Right ventricle myocardium inferior (tissue), 1 donor: ENCODE data around the gene LPIN1. TPM values are rescaled to one million over a fixed set of nuclear protein-coding genes. Genes with fewer than 3 reads are reported as not detected.
A peak's percentile ranks its signal among the peaks of the same experiment; 100 is the strongest.
"Not testable (repeated sequence)": the region's sequence is repeated elsewhere in the genome, so short reads cannot be mapped to it uniquely, and the experiment has no call there.

ENCODE experiments used
- ATAC-seq: fragments of 200-7000 bp; cut with Tn5 transposase; one replicate; pipeline ENCODE4 v1.9.1; 2020; ENCODE audit warnings: mild to moderate bottlenecking, moderate library complexity
- DNase-seq: peaks from one replicate; pipeline ENCODE4 v3.0.0; 2021; ENCODE audit errors: missing footprints
- intact Hi-C: fragments of 100-400 bp; cut with DNase I; formaldehyde crosslinking; loops from one replicate; pipeline ENCODE4 v1.11.0; 2022
- total RNA-seq: library from RNA; stranded (reverse); fragmentation: NEBNext Ultra II Directional; extraction: Animal tissue kit (Norgen Biotek cat#: 25700); gene quantifications from one replicate; pipeline ENCODE4 v1.2.1, GENCODE V29; 2021
- donor health status: DM: no; HTN: yes; CAD: no; lungs with severe emphysema.

LPIN1 gene
- total RNA-seq, 1 donor from 2014 or later: 64.6 TPM

DNA sequence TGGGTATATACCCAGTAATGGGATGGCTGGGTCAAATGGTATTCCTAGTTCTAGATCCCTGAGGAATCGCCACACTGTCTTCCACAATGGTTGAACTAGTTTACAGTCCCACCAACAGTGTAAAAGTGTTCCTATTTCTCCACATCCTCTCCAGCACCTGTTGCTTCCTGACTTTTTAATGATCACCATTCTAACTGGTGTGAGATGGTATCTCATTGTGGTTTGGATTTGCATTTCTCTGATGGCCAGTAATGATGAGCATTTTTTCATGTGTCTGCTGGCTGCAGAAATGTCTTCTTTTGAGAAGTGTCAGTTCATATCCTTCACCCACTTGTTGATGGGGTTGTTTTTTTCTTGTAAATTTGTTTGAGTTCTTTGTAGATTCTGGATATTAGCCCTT is 98.4 kb downstream of the LPIN1 start:
- ATAC-seq, DNase-seq, intact Hi-C loops: not testable (repeated sequence)

DNA sequence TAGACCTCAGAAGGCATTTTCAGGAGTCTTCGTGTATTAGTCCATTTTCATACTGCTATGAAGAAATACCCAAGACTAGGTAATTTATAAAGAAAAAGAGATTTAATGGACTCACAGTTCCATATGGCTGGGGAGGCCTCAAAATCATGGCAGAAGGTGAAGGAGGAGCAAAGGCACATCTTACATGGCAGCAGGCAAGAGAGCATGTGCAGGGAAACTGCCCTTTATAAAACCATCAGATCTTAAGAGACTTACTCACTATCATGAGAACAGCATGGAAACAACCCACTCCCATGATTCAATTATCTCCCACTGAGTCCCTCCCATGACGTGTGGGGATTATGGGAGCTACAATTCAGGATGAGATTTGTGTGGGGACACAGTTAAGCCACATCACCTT is 101.5 kb downstream of the LPIN1 start:
- ATAC-seq, intact Hi-C loops, DNase-seq: not testable (repeated sequence)

DNA sequence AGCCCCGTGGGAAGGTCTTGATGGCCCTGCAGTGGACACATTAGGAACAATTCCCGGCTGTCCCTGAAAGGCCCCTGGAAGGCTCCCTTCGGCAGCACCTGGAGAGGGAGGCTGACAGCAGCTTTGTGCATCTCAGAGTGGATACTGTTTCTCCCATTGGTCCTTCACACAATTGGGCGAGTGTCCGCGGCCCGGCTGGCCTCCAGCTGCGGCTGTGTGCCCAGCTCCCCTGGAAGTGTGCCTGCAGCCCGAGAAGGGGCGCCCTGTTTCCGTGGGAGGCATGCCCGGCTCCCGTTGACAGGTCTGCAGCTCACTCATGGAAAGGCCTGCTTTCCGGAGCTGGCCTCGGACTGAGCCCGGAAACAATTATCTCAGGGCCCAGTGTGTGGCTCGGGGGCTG is 103.7 kb downstream of the LPIN1 start:
- ATAC-seq: no peak
- intact Hi-C loops: no loop called here
- DNase-seq: no peak

DNA sequence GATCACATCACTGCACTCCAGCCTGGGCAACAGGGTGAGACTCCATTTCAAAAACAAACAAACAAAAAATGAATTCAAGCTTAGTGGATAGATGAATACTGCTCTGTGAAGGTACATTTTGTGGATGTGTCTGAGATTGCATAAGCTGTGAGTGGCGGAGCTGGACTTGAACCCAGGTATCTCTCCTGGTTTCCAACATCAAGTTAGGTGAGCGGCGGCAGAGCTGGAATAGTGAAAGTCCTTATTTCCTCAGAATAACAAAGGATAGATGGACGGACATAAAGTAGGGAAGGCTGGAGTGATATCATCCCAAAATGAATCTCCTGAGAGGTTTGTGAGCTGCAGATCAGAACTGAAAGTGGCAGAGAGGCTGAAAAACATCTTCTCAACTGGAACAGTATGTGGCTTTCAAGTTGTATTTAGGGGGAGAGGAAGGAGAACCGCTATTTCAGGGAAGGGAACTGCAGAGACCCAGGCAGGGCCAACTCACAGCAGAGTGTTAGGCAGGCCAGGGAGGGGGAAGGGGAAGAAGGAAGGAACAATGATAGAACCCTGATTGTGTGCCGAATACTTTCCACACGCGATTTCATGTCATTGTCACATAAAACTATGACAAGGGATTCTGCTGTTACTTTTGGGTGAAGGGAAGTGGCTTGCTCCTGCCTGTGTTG is 106.2 kb downstream of the LPIN1 start:
- ATAC-seq (peak; percentile 50), DNase-seq (no peak)
- intact Hi-C loops: no loop called here

GRCh38 chr2:11853197-11853588 is 106.8 kb downstream of the LPIN1 start:
- intact Hi-C loops: no loop called here
- no peak for ATAC-seq
- DNase-seq: no peak

- no peak for ATAC-seq
- no peak for DNase-seq
- intact Hi-C loops: no loop called here
Observed at GRCh38 chr2:11855064-11855760, 108.8 kb downstream of the LPIN1 start.

DNA sequence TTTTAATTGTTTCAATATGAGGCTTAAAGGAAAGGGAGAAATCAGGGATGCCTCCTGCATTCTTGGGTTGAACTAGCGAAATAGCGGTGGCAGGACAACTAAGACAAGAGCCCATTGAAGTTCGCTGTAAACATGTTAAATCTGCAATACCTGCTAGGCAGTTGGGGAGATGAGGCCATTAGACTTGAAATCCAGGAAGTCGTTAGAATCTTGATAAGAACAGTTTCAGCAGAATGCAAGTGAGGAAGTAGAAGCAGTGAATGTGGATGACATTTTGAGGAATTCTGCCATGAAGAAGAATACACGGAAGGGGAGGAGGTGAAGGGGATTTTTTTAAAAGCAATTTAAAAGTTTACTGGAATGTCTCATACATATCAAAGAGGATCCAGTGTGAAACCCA is 109.7 kb downstream of the LPIN1 start:
- DNase-seq: no peak

DNA sequence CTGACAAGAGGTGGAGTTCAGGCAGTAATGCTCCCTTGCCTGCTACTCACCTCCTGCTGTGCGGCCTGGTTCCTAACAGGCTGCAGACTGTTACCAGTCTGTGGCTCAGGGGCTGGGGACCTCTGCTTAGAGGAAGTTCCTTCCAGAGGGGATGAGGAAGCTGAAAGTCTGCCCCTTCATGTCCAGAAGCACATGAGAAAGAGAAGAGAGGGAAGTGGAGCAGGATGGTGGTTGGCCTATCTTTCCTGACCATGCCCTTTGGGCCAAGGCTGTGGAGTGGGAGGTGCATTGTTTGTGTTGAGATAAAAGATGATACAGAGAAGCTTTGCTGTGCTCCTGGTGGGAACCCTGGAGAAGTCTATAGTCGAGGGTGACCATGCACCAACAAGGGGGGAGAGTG is 112.5 kb downstream of the LPIN1 start:
- intact Hi-C loops: no loop called here
- ATAC-seq (no peak), DNase-seq (no peak)

More for the DNA sequence above, 109.7 kb downstream of the LPIN1 start:
- ATAC-seq: no peak
- intact Hi-C loops: no loop called here

GRCh38 chr2:11859975-11860374 is 113.5 kb downstream of the LPIN1 start:
- DNase-seq: not testable (repeated sequence)

DNA sequence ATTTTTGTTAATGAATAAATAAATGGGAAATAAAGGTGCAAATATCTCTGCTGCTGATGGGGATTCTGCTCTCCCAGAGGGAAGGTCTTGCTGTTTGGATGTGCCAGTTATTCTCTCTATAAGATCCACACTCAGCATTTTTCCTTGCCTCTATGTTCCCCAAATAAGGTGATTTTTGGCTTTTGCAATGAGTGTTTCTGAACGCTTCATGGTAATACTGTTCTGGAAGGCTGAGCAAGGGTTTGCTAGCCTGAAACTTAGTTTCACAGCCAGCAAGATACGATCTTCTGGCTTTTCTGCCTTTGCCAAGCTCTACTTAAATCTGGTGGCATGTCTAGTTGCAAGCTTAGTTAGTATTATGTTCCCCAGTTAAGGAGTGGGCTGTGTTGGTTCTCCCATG is 114.6 kb downstream of the LPIN1 start:
- intact Hi-C loops: loop anchor here (5.0 to 10.0 kb wide), 2 partner anchors 314 to 466 kb away; no protein-coding TSS in a partner anchor
- no peak for DNase-seq
- ATAC-seq: no peak

More at GRCh38 chr2:11859975-11860374, 113.5 kb downstream of the LPIN1 start:
- intact Hi-C loops: loop anchor here (5.0 to 10.0 kb wide), 2 partner anchors 315 to 467 kb away; no protein-coding TSS in a partner anchor
- not testable (repeated sequence) for ATAC-seq

DNA sequence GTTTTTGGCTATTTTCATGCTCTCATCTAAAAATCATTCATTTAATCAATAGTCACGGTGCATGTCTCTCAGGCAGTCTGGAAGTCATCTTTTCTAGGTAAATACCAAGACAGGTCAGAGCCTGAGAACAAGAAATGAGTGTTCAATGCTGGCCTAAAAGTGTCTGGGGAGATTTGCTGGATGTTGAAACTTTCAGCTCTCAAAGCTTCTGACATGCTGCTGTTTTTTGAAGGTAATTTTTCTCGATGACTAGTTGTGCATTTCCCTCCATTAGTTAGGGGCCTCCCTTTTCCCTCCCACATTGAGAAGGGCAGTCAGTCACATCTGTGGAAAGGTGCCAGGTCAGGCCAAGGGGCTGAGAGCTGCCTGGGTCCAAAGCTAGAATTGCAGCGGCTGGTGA is 115.6 kb downstream of the LPIN1 start:
- intact Hi-C loops: loop anchor here (2.0 to 10.0 kb wide), 3 partner anchors 313 to 1145 kb away; no protein-coding TSS in a partner anchor
- DNase-seq: no peak
- ATAC-seq: no peak

DNA sequence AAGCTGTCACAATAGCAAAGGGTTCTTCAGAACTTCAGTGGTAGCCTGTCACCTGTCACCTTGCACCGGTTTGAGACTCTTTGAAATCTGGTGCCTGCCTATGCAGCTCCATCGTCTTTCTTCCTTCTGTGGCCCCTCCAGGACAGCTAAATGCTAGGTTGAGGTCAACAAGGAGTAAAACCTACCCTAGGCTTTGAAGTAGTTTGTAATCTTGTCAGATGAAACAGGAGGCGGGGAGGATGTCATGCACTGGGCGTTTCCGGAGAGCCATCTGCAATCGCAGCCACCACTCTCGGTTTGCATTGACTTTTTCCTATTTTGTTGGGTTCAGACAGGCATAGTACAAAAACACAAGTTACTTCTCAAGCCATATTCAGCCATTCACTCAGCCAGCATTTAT is 116.7 kb downstream of the LPIN1 start:
- intact Hi-C loops: loop anchor here (1.0 to 10.0 kb wide), 4 partner anchors 312 to 1144 kb away; partner anchors contain the start of gene TRIB2
- ATAC-seq (no peak), DNase-seq (no peak)

GRCh38 chr2:11863513-11864328 is 117.3 kb downstream of the LPIN1 start:
- DNase-seq (peak; percentile 91), ATAC-seq (peak; percentile 95)
- intact Hi-C loops: loop anchor here (1.0 to 10.0 kb wide), 4 partner anchors 311 to 1143 kb away; partner anchors contain the start of gene TRIB2

- DNase-seq (no peak), ATAC-seq (no peak)
- intact Hi-C loops: loop anchor here (5.0 to 10.0 kb wide), 2 partner anchors 310 to 463 kb away; no protein-coding TSS in a partner anchor
Observed at GRCh38 chr2:11864724-11865123, 118.3 kb downstream of the LPIN1 start.

GRCh38 chr2:11865378-11865777 is 118.9 kb downstream of the LPIN1 start:
- DNase-seq: no peak
- intact Hi-C loops: loop anchor here (10.0 kb wide), 1 partner anchor 309 kb away; no protein-coding TSS in a partner anchor
- no peak for ATAC-seq

GRCh38 chr2:11865805-11866204 is 119.4 kb downstream of the LPIN1 start:
- ATAC-seq: no peak
- no peak for DNase-seq
- intact Hi-C loops: loop anchor here (10.0 kb wide), 1 partner anchor 309 kb away; no protein-coding TSS in a partner anchor

DNA sequence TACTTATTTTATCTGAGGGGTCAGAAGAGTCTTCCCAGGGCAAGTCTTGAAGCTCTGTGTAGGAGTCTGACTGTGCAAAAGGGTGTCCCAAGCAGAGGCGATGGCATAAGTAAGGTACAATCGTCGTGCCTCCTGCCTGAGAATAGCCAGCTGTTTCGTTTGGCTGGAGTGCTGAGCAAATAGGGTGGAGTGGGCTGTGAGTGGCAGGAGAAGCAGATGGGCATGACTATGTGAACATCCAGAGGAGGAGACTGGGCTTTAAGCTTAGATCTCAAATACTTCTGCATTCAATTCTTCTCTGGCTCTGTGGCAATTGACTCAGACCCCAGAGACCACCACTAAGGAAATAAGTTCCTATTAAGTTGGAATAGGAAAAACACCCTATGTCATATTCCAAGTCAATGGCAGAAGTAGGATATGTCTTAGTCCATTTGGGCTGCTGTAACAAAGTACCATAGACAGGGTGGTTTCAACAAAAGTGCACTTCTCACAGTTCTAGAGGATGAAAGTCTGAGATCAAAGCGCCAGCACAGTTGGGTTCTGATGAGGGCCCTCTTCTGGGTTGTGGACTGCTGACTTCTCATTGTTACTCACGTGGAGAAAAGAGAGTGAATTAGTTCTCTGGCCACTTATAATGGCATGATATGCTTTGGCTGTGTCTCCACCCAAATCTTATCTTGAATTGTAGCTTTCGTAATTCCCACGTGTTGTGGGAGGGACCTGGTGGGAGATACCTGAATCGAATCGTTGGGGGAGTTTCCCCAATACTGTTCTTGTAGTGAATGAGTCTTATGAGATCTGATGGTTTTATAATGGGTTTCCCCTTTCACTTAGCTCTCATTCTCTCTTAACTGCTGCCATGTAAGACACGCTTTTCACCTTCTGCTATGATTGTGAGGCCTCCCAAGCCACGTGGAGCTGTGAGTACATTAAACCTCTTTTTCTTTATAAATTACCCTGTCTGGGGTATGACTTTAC is 120.2 kb downstream of the LPIN1 start:
- no peak for DNase-seq
- no peak for ATAC-seq
- intact Hi-C loops: loop anchor here (10.0 kb wide), 1 partner anchor 308 kb away; no protein-coding TSS in a partner anchor

- DNase-seq (no peak), ATAC-seq (no peak)
- intact Hi-C loops: loop anchor here (10.0 kb wide), 1 partner anchor 307 kb away; no protein-coding TSS in a partner anchor
Observed at GRCh38 chr2:11867926-11868325, 121.5 kb downstream of the LPIN1 start.
